ENCODE data around the gene CORO2B.

GRCh38 chr15:68626739-68627138, 47.9 kb downstream of the CORO2B start:
- TF ChIP-seq RAD21 (conservative IDR thresholded peaks at IDR 0.05), result no peak
- no peak for TF ChIP-seq MXI1 (conservative IDR thresholded peaks at IDR 0.05; ENCODE audit: poor library complexity, severe bottlenecking)
- no peak for TF ChIP-seq REST (IDR thresholded peaks at IDR 0.05; ENCODE audit: borderline replicate concordance)
- no peak for TF ChIP-seq CTCF (IDR thresholded peaks at IDR 0.05; ENCODE audit: poor library complexity, severe bottlenecking)

Data from neural cell (in vitro differentiated cells).